Inflammatory macrophage treated with lipopolysaccharide for 1 hour (primary cell): ENCODE results near the gene ZNF208.
A peak's percentile ranks its signal among the peaks of the same experiment; 100 is the strongest.
"Not testable (repeated sequence)": the region's sequence is repeated elsewhere in the genome, so short reads cannot be mapped to it uniquely, and the experiment has no call there.

Experiments
- DNase-seq, 2 donors: peaks; one replicate each; pipeline ENCODE4 v3.0.0-alpha.2; 2020 to 2022

Gene ZNF208

GRCh38 chr19:22010437-22011143 is at the start of gene ZNF208:
Gene ZNF208, minus strand, starts transcription at chr19:22010943. Its CDS starts 149 bp downstream, at chr19:22010794.
- not testable (repeated sequence) for DNase-seq

- peak in 1 of 2 donors; percentile 0 for DNase-seq
Measured at GRCh38 chr19:22052644-22053013, 41.9 kb upstream of the ZNF208 start.

- DNase-seq, result not testable (repeated sequence)
Measured at GRCh38 chr19:22041151-22041550, 30.4 kb upstream of the ZNF208 start.

GRCh38 chr19:22030680-22031079 is 19.9 kb upstream of the ZNF208 start:
- no peak for DNase-seq

- no peak for DNase-seq
Measured at GRCh38 chr19:22026687-22027086, 15.9 kb upstream of the ZNF208 start.

GRCh38 chr19:22025539-22025938 is 14.8 kb upstream of the ZNF208 start:
- DNase-seq, result not testable (repeated sequence)

- no peak for DNase-seq
Measured at GRCh38 chr19:21970466-21970865, 40.3 kb downstream of the ZNF208 start.

- DNase-seq, result no peak
Measured at GRCh38 chr19:21947775-21948174, 63.0 kb downstream of the ZNF208 start.

- no peak for DNase-seq
Measured at GRCh38 chr19:21940684-21941083, 70.1 kb downstream of the ZNF208 start.

- no peak for DNase-seq
Measured at GRCh38 chr19:21934593-21934992, 76.2 kb downstream of the ZNF208 start.

- no peak for DNase-seq
Measured at GRCh38 chr19:21934131-21934530, 76.6 kb downstream of the ZNF208 start.

GRCh38 chr19:21922276-21922675 is 88.5 kb downstream of the ZNF208 start:
- no peak for DNase-seq

- no peak for DNase-seq
Measured at GRCh38 chr19:21921691-21922180, 89.0 kb downstream of the ZNF208 start.

GRCh38 chr19:21915411-21915810 is 95.3 kb downstream of the ZNF208 start:
- DNase-seq, result no peak

- no peak for DNase-seq
Measured at GRCh38 chr19:21912654-21913053, 98.1 kb downstream of the ZNF208 start.

- no peak for DNase-seq
Measured at GRCh38 chr19:21910318-21910717, 100.4 kb downstream of the ZNF208 start.

GRCh38 chr19:21908066-21908465 is 102.7 kb downstream of the ZNF208 start:
- no peak for DNase-seq

GRCh38 chr19:21907516-21907915 is 103.2 kb downstream of the ZNF208 start:
- DNase-seq, result no peak

GRCh38 chr19:21902571-21902970 is 108.2 kb downstream of the ZNF208 start:
- DNase-seq, result no peak

- DNase-seq, result no peak
Measured at GRCh38 chr19:21901861-21902260, 108.9 kb downstream of the ZNF208 start.

GRCh38 chr19:21900401-21900800 is 110.3 kb downstream of the ZNF208 start:
- DNase-seq, result no peak

GRCh38 chr19:21891086-21891485 is 119.7 kb downstream of the ZNF208 start:
- no peak for DNase-seq

- not testable (repeated sequence) for DNase-seq
Measured at GRCh38 chr19:21890017-21890416, 120.7 kb downstream of the ZNF208 start.

GRCh38 chr19:21885516-21885915 is 125.2 kb downstream of the ZNF208 start:
- not testable (repeated sequence) for DNase-seq

- not testable (repeated sequence) for DNase-seq
Measured at GRCh38 chr19:21884786-21885185, 126.0 kb downstream of the ZNF208 start.
